Right lung (tissue), 5 donors: ENCODE measurements around the gene CNMD. TPM values are rescaled to one million over a fixed set of nuclear protein-coding genes. Genes with fewer than 3 reads are reported as not detected.
"Not testable (repeated sequence)": the region's sequence is repeated elsewhere in the genome, so short reads cannot be mapped to it uniquely, and the experiment has no call there.

Experiments
- DNase-seq, 2 donors: peaks; one replicate each; pipeline ENCODE4 v3.0.0-alpha.2; 2013
- polyA plus RNA-seq, 5 donors: library from polyadenylated mRNA; unstranded; fragments of 120-200 nt; gene quantifications; one replicate each; pipeline versions ENCODE4 v1.2.1 to v1.2.3, GENCODE V29; 2013; ENCODE audit warnings: inconsistent platforms in 1 of 5, low replicate concordance in 1 of 5; ENCODE audit not compliant: insufficient read length in 5 of 5, insufficient read depth in 1 of 5

Gene CNMD
- polyA plus RNA-seq, 5 donors: 4.3 to 9.8 (median 9.1) TPM

DNA sequence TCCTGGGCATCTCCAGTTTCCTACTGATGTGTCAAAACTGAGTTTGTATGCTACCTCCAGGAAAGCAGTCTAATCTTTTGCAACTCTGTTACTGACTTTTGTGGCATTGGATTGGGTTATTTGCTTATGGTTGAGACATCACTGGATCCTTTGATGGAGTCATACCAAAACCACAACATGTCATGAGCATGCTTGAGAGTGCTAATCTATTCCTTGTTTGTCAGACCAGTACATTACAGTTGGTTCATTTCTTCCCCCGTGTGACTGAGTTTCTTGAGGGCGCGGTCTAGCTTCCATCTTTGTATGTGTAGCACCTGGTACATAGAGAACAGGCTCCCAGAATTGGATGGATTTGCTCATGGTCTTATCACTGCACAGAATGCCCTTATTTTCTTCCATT is 43.8 kb downstream of the CNMD start:
- DNase-seq: no peak

DNA sequence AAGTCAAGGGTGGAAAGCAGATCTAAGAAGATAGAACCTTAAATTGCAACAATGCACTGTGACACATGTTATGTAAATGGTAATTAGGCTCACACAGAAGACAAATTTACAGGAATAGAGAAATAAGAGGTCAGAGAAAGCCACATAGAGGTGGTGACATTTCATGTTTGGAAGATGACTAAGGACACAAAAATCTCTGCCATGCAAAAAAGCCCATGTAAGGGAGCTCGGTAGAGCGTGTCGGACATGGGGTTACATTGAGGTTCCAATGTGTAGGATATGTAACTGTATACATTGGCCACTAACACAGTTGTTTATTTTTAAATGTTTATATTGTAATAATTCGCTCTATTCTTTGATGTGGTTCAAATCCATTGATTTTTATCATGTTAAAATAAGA is 53.2 kb downstream of the CNMD start:
- no peak for DNase-seq

DNA sequence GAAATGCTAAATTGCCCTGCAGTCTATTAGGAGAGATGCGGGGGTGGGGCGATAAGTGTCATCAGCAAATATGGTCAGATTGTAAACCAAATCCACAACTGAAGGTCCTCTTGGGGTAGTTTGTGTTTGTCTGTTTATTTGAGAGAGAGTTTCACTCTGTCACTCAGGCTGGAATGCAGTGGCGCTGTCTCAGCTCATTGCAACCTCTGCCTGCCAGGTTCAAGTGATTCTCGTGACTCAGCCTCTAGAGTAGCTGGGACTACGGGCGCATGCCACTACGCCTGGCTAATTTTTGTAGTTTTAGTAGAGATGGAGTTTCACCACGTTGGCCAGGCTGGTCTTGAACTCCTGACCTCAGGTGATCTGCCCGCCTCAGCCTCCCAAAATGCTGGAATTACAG is 53.8 kb downstream of the CNMD start:
- not testable (repeated sequence) for DNase-seq

DNA sequence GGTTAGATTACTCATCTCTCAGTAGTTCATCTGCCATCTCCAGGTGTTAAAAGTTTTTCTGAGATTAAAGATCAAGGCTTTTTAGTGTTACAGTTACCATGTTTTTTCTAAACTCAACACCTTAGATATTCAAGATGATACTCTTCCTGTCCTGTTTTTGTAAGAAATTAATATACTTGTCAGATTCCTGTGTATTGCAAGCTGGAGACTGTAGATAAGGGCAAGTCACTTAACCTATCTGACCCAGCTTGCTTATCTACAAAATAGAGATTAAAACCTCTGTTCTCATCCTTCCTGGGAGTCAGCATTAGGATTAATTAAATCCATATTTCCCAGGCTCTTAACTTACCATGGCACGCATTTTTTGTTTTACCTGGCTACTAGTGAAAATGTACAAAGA is 61.8 kb downstream of the CNMD start:
- DNase-seq: no peak

DNA sequence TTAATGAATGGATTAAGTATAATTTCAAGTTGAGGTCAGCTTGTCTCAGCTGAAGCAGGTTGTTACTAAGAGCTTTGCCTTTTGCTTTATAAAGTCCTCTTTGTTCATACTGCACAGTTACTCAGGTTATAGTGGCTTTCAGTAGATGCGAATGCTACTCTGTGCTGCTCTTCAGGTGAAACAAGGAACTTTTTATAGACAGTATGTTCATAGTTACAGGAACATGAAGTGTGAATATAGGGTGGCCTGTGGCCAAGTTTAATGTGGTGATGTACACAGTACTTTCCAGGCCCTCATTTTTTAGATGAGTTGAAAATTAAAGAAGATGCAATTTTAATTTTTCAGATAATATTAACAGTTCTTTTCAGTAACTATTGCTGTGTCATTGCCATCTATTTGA is 66.2 kb downstream of the CNMD start:
- no peak for DNase-seq

DNA sequence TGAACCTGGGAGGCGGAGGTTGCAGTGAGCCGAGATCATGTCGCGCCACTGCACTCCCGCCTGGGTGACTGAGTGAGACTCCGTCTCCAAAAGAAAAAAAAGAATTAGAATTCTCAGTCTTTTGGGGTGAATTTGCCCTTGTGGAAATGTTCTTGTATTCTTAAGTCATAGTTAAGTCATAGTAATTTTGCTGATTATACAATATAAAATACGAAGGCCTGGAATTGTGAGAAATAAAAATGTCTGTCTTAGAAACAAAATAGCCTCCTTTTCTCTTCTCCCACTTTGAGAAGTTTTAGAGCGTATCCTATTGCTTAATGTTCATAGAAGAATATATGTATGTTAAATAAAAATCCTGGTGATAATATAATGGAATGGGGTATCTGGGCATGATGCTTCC is 68.9 kb downstream of the CNMD start:
- DNase-seq: no peak

DNA sequence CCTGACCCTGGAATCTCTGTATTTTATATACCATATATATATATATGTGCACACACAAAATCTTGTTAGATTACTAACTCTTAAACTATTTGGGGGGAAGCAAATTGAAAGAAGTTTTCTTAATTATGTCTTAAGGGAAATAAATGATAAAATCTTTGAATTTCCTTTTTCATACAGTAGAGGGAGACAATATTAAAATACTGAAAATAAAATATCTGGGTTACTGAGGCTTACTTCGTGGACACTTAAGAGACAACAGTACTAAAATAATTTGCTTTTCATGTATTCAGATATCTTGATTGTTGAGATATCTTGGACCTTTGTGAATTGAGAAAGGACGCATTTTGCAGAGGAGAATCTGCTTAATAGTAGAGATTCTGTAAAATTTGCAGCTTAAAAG is 69.9 kb downstream of the CNMD start:
- no peak for DNase-seq

DNA sequence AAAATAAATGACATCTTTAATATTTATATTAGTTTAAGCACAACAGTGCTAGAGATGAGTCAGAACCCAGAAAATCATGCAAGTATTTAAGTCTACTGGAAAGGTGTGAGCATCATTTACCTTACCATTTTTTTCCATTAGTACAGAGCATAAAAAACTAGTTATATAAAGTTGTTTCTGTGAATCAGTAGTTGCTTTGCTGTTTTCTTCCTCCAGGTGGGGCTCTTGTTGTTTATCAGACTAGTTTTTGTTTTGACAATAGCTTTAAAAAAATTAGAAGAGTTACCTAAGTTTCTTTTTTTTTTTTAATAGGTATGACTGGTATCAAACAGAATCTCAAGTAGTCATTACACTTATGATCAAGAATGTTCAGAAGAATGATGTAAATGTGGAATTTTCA is 74.3 kb downstream of the CNMD start:
- no peak for DNase-seq

DNA sequence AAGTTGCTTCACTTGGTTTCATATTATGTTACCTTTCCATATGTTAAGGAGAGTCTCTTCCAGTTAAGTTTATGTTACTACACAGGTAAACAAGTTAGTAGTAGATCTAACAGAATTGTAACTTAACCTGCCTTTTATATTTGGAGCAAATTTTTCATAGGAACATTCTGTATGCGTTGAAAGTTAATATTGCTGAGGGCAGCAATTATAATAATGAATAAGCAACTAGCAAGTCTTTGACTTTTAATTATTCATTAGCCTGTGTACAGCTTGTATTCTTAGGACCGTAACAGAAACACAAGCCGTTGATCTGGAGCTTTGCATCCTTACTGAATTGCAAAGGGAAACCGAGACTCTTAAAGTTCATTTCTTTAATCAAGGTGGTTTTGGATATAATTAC is 75.3 kb downstream of the CNMD start:
- no peak for DNase-seq

DNA sequence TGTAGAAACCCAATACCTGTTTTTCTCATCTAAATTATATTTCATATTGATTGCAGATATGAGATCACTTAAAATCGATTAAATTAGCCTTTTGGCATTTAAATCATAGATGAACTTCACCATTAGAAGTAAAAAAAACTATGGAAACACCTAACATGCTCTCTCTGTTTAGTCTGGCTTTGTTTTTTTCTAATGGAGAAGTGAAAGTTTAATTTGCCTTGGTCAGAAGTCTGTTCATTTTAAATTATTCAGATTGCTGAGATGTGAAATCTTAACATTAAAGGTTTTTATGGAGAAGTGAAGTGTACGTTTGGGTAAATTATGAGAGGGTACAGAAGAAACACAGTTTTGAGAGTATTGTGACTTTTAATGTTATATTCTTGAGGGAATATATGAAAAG is 80.3 kb downstream of the CNMD start:
- no peak for DNase-seq

Other genes starting within 250 kb of the CNMD start
- gene HNRNPA1L2, start 97.4 kb downstream of the CNMD start, polyA plus RNA-seq: 10 to 100 TPM; 23.0 to 32.6 (median 26.3) TPM
- gene SUGT1, start 87.0 kb downstream of the CNMD start, polyA plus RNA-seq: 10 to 100 TPM; 46.7 to 62.2 (median 55.6) TPM
- gene PCDH8, start 108.8 kb upstream of the CNMD start, polyA plus RNA-seq: under 1 TPM in 2 of 5 donors, not detected in 3; 0.04 to 0.10 TPM